Muscle of back (tissue), 13 donors: Measurements from ENCODE around the gene NUDT7. TPM values are rescaled to one million over a fixed set of nuclear protein-coding genes. Genes with fewer than 3 reads are reported as not detected.

Experiments used
- DNase-seq, 3 donors: peaks; one replicate each; pipeline versions ENCODE4 v3.0.0 to v3.0.0-alpha.2; 2013
- long read RNA-seq, 9 donors: transcript quantifications; one replicate each; lab custom pipeline, GENCODE V29; 2026
- polyA plus RNA-seq, 10 donors: library from polyadenylated mRNA; unstranded; fragments of 120-200 nt; gene quantifications; one replicate each; pipeline ENCODE4 v1.2.1, GENCODE V29; 2013; ENCODE audit not compliant: insufficient read length in 10 of 10

The NUDT7 gene
- polyA plus RNA-seq, result 1 to 10 TPM; 3.5 to 6.4 (median 5.0) TPM
- long read RNA-seq, donor 1, partial matches to known transcripts, result 0 of 2 reads
- long read RNA-seq, donor 1, other reads (novel, unspliced or antisense), result 0 of 2 reads
- long read RNA-seq, donor 2, partial matches to known transcripts, result 0 of 2 reads
- long read RNA-seq, donor 2, other reads (novel, unspliced or antisense), result 0 of 2 reads
- long read RNA-seq, donor 3, result 0 reads
- long read RNA-seq, donor 4, partial matches to known transcripts, result 0 of 5 reads
- long read RNA-seq, donor 4, other reads (novel, unspliced or antisense), result 0 of 5 reads
- long read RNA-seq, donor 5, partial matches to known transcripts, result 0 of 3 reads
- long read RNA-seq, donor 5, other reads (novel, unspliced or antisense), result 0 of 3 reads
- long read RNA-seq, donor 6, partial matches to known transcripts, result 0 of 3 reads
- long read RNA-seq, donor 6, other reads (novel, unspliced or antisense), result 0 of 3 reads
- long read RNA-seq, donor 7, partial matches to known transcripts, result 0 of 1 reads
- long read RNA-seq, donor 7, other reads (novel, unspliced or antisense), result 0 of 1 reads
- long read RNA-seq, donor 8, partial matches to known transcripts, result 0 of 2 reads
- long read RNA-seq, donor 8, other reads (novel, unspliced or antisense), result 0 of 2 reads
- long read RNA-seq, donor 9, partial matches to known transcripts, result 0 of 1 reads
- long read RNA-seq, donor 9, other reads (novel, unspliced or antisense), result 0 of 1 reads

GRCh38 chr16:77722309-77723107, at the start of gene NUDT7:
NUDT7 (plus strand) TSS chr16:77722514; CDS start chr16:77722583, 69 bp downstream.
- DNase-seq, result peak; percentile 96 to 98 (median 97)

- no peak for DNase-seq
Measured at GRCh38 chr16:77674888-77675287, 47.4 kb upstream of the NUDT7 start.

GRCh38 chr16:77675464-77676324, 46.6 kb upstream of the NUDT7 start:
- peak; percentile 70 to 86 (median 82) for DNase-seq

- DNase-seq, result no peak
Measured at GRCh38 chr16:77677129-77677528, 45.2 kb upstream of the NUDT7 start.

- peak; percentile 16 to 68 (median 39) for DNase-seq
Measured at GRCh38 chr16:77679391-77679790, 42.9 kb upstream of the NUDT7 start.

- DNase-seq, result peak; percentile 23 to 77 (median 53)
Measured at GRCh38 chr16:77679901-77680300, 42.4 kb upstream of the NUDT7 start.

- DNase-seq, result no peak
Measured at GRCh38 chr16:77680496-77680895, 41.8 kb upstream of the NUDT7 start.

- no peak for DNase-seq
Measured at GRCh38 chr16:77682586-77682985, 39.7 kb upstream of the NUDT7 start.

- DNase-seq, result no peak
Measured at GRCh38 chr16:77683397-77684180, 38.7 kb upstream of the NUDT7 start.

GRCh38 chr16:77684181-77684526, 38.2 kb upstream of the NUDT7 start:
- no peak for DNase-seq

- DNase-seq, result no peak
Measured at GRCh38 chr16:77686385-77686784, 35.9 kb upstream of the NUDT7 start.

- DNase-seq, result no peak
Measured at GRCh38 chr16:77689971-77690370, 32.3 kb upstream of the NUDT7 start.

GRCh38 chr16:77690416-77690815, 31.9 kb upstream of the NUDT7 start:
- DNase-seq, result no peak

GRCh38 chr16:77692612-77693011, 29.7 kb upstream of the NUDT7 start:
- no peak for DNase-seq

GRCh38 chr16:77696149-77696548, 26.2 kb upstream of the NUDT7 start:
- DNase-seq, result no peak

GRCh38 chr16:77700846-77701245, 21.5 kb upstream of the NUDT7 start:
- no peak for DNase-seq

GRCh38 chr16:77705351-77705750, 17.0 kb upstream of the NUDT7 start:
- DNase-seq, result no peak

GRCh38 chr16:77711179-77711578, 11.1 kb upstream of the NUDT7 start:
- no peak for DNase-seq

- DNase-seq, result no peak
Measured at GRCh38 chr16:77711775-77712174, 10.5 kb upstream of the NUDT7 start.

- DNase-seq, result no peak
Measured at GRCh38 chr16:77715145-77715544, 7.2 kb upstream of the NUDT7 start.
